Measurements from ENCODE around the gene TGIF2LX. TPM values are rescaled to one million over a fixed set of nuclear protein-coding genes. Genes with fewer than 3 reads are reported as not detected.
"Not testable (repeated sequence)": the region's sequence is repeated elsewhere in the genome, so short reads cannot be mapped to it uniquely, and the experiment has no call there.

The TGIF2LX gene
- not detected in 2 replicates for total RNA-seq (2014; rRNA removed; shearing (Covaris generic); ENCODE audit: low replicate concordance)

DNA sequence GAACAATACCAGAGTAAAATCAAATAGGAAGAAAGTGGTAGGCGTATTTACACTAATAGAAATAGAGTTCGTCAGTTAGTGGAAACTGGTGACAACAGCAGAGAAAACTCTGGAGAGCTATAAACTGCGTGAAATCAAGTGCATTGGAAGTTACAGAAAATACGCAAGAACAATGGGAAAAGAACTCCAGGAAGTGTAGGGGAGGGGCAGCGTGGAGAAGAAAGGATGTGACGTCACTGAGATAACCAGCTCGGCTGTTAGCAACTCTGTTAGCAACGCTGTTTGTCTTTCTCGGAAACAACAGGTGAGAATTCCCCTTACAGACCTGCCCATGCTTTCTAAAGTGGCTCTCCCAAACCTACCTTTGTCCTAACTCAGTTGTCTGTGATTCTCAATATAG lies at the start of gene TGIF2LX:
TSS of gene TGIF2LX (plus strand) at position 244 of the 400 bp plus-strand sequence. CDS start 178 bp downstream, outside the sequence.
- not testable (repeated sequence) for H3K4me3 ChIP-seq, H3K27me3 ChIP-seq, H3K36me3 ChIP-seq, DNase-seq, H3K9me3 ChIP-seq

- H3K36me3 ChIP-seq, H3K9me3 ChIP-seq, H3K4me3 ChIP-seq, DNase-seq, H3K27me3 ChIP-seq: not testable (repeated sequence)
Observed at GRCh38 chrX:89922338-89922934, 728 bp downstream of the TGIF2LX start.

DNA sequence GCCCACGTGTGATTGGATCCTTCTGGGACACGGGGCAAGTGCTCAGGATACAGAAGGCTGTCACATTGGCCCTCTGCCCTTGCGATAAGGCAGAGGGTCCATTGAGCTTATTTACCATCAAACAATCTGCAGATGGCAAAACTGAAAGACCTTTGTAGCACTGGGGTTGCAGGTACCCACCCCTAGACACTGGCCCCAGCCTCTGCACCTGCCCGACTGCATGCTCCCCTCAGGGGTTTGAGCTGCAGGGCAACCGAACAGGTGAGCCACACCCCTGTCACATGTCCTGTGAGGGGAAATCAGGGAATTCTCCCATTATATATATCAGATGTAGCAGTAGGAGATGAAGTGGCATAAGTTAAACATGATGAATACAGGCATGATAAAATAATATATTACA lies 21.4 kb downstream of the TGIF2LX start:
- H3K27me3 ChIP-seq, H3K4me3 ChIP-seq, DNase-seq, H3K36me3 ChIP-seq, H3K9me3 ChIP-seq: not testable (repeated sequence)

DNA sequence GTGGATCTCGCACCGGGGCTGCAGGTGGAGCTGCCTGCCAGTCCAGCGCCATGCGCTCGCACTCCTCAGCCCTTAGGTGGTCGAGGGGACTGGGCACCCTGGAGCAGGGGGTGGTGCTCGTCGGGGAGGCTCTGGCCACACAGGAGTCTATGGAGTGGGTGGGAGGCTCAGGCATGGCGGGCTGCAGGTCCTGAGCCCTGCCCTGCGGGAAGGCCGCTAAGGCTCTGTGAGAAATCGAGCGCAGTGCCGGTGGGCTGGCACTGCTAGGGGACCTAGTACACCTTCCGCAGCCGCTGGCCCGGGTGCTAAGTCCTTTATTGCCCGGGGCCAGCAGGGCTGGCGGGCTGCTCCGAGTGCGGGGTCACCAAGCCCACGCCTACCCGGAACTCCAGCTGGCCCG lies 43.9 kb downstream of the TGIF2LX start:
- DNase-seq, H3K9me3 ChIP-seq, H3K36me3 ChIP-seq, H3K27me3 ChIP-seq, H3K4me3 ChIP-seq: not testable (repeated sequence)
